ENCODE results near the gene DCST1.

DNA sequence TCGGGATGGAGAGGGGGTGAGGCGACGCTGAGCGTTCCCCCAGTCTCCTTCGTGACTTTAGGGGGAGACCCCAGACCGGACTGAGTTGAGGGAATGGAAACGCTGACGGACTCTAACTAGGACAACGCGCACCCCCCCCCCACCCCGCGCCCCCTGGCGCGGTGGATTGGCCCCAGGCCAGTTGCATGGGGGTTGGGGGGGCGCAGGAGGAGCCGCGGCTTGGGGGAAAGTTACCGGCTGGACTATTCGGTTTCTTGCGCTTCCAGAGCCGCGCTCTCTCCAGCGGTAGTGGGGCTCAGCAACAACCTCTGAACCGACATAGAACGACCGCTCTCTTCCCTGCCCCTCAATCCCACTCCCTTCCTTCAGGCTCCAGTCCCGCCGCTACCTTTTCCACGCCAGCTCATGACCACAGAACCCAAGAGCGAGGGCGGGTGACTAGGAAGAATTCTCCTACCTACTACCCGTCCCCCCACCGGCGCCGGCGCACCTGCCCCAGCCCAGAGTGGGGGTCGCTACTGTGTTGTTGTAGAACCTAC, 30.3 kb upstream of the DCST1 start:
- no peak for TF ChIP-seq POLR2A (IDR thresholded peaks at IDR 0.05)
- TF ChIP-seq, protein P1, sequence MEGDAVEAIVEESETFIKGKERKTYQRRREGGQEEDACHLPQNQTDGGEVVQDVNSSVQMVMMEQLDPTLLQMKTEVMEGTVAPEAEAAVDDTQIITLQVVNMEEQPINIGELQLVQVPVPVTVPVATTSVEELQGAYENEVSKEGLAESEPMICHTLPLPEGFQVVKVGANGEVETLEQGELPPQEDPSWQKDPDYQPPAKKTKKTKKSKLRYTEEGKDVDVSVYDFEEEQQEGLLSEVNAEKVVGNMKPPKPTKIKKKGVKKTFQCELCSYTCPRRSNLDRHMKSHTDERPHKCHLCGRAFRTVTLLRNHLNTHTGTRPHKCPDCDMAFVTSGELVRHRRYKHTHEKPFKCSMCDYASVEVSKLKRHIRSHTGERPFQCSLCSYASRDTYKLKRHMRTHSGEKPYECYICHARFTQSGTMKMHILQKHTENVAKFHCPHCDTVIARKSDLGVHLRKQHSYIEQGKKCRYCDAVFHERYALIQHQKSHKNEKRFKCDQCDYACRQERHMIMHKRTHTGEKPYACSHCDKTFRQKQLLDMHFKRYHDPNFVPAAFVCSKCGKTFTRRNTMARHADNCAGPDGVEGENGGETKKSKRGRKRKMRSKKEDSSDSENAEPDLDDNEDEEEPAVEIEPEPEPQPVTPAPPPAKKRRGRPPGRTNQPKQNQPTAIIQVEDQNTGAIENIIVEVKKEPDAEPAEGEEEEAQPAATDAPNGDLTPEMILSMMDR (IDR thresholded peaks at IDR 0.05): no peak

All from esophagus squamous epithelium (tissue), 4 donors.